NT2/D1 (cell line): ENCODE results near the gene WNK2.

Experiments
- SUZ12 ChIP-seq: IDR thresholded peaks from 2 replicates; pipeline ENCODE4 v1.6.1; 2011; ENCODE audit not compliant: insufficient read length, insufficient read depth; ENCODE audit errors: extremely low read depth
- ZNF274 ChIP-seq: IDR thresholded peaks from 2 replicates; pipeline ENCODE4 v1.6.1; 2011; ENCODE audit warnings: mild to moderate bottlenecking, low read depth, low read length

- no peak for TF ChIP-seq ZNF274
- no peak for TF ChIP-seq SUZ12
Measured at GRCh38 chr9:93253633-93254032, 69.7 kb downstream of the WNK2 start.
